ENCODE data around the gene PLB1. TPM values are rescaled to one million over a fixed set of nuclear protein-coding genes. Genes with fewer than 3 reads are reported as not detected.

The PLB1 gene
- polyA plus RNA-seq, 1 donor from 2014 or later: 2.8 TPM

- no peak for TF ChIP-seq CTCF (IDR thresholded peaks at IDR 0.05; ENCODE audit: poor library complexity, severe bottlenecking)
- no peak for TF ChIP-seq EZH2 (IDR thresholded peaks at IDR 0.05; ENCODE audit: borderline replicate concordance, insufficient read depth, low read length, poor library complexity, severe bottlenecking)
- no peak for TF ChIP-seq TAF1 (IDR thresholded peaks at IDR 0.05; ENCODE audit: low read depth)
- no peak for TF ChIP-seq EP300 (conservative IDR thresholded peaks at IDR 0.05; ENCODE audit: poor library complexity, severe bottlenecking)
- no peak for TF ChIP-seq MXI1 (conservative IDR thresholded peaks at IDR 0.05; ENCODE audit: poor library complexity, severe bottlenecking)
- no peak for TF ChIP-seq POLR2AphosphoS5 (IDR thresholded peaks at IDR 0.05)
- no peak for TF ChIP-seq SMC3 (conservative IDR thresholded peaks at IDR 0.05; ENCODE audit: poor library complexity)
- no peak for TF ChIP-seq RAD21 (conservative IDR thresholded peaks at IDR 0.05)
- TF ChIP-seq REST (IDR thresholded peaks at IDR 0.05; ENCODE audit: borderline replicate concordance): no peak
- H3K79me2 ChIP-seq (replicated peaks; ENCODE audit: insufficient read depth, low read length): no peaks in the 10 kb centered on the region
- H3K27ac ChIP-seq (ENCODE audit: low read length): no peak overlapping the region
These were observed 139.3 kb downstream of the PLB1 start for GRCh38 chr2:28635191-28635611.

GRCh38 chr2:28636491-28636890 lies 140.6 kb downstream of the PLB1 start:
- TF ChIP-seq TAF1 (IDR thresholded peaks at IDR 0.05; ENCODE audit: low read depth) (no peak), EP300 (conservative IDR thresholded peaks at IDR 0.05; ENCODE audit: poor library complexity, severe bottlenecking) (no peak), MXI1 (conservative IDR thresholded peaks at IDR 0.05; ENCODE audit: poor library complexity, severe bottlenecking) (no peak), REST (IDR thresholded peaks at IDR 0.05; ENCODE audit: borderline replicate concordance) (no peak), POLR2AphosphoS5 (IDR thresholded peaks at IDR 0.05) (no peak), CTCF (IDR thresholded peaks at IDR 0.05; ENCODE audit: poor library complexity, severe bottlenecking) (no peak), EZH2 (IDR thresholded peaks at IDR 0.05; ENCODE audit: borderline replicate concordance, insufficient read depth, low read length, poor library complexity, severe bottlenecking) (no peak), RAD21 (conservative IDR thresholded peaks at IDR 0.05) (no peak), SMC3 (conservative IDR thresholded peaks at IDR 0.05; ENCODE audit: poor library complexity) (no peak)
- no peak overlapping the region for H3K4me2 ChIP-seq (ENCODE audit: low read length)
- H3K9ac ChIP-seq (ENCODE audit: low read length): no peak overlapping the region
- no peaks in the 10 kb centered on the region for H4K20me1 ChIP-seq (ENCODE audit: insufficient read depth)
- H3K27ac ChIP-seq (ENCODE audit: low read length): no peak overlapping the region
- H2AFZ ChIP-seq (ENCODE audit: low read depth, low read length): no peak overlapping the region
- no peaks in the 10 kb centered on the region for H3K9me2 ChIP-seq (ENCODE audit: insufficient read depth, low read length)
- H3K9me3 ChIP-seq (ENCODE audit: low read length): no peaks in the 10 kb centered on the region
- H3K27me3 ChIP-seq (ENCODE audit: insufficient read depth, low read depth, low read length): no peaks in the 10 kb centered on the region
- H3F3A ChIP-seq (ENCODE audit: insufficient read depth, low read length, poor library complexity, severe bottlenecking): no peaks in the 10 kb centered on the region
- H3K4me3 ChIP-seq (ENCODE audit: low read length): no peak overlapping the region
- H3K36me3 ChIP-seq (ENCODE audit: insufficient read depth, low read length): no peaks in the 10 kb centered on the region
- no peaks in the 10 kb centered on the region for H3K79me2 ChIP-seq (replicated peaks; ENCODE audit: insufficient read depth, low read length)

More at GRCh38 chr2:28635191-28635611, 139.3 kb downstream of the PLB1 start:
- H4K20me1 ChIP-seq (ENCODE audit: insufficient read depth): no peaks in the 10 kb centered on the region
- H3K27me3 ChIP-seq (ENCODE audit: insufficient read depth, low read depth, low read length): no peaks in the 10 kb centered on the region
- no peak overlapping the region for H3K4me2 ChIP-seq (ENCODE audit: low read length)
- H3K9me3 ChIP-seq (ENCODE audit: low read length): no peaks in the 10 kb centered on the region
- H3F3A ChIP-seq (ENCODE audit: insufficient read depth, low read length, poor library complexity, severe bottlenecking): no peaks in the 10 kb centered on the region
- no peak overlapping the region for H3K4me3 ChIP-seq (ENCODE audit: low read length)
- no peak overlapping the region for H2AFZ ChIP-seq (ENCODE audit: low read depth, low read length)
- H3K36me3 ChIP-seq (ENCODE audit: insufficient read depth, low read length): no peaks in the 10 kb centered on the region
- no peak overlapping the region for H3K9ac ChIP-seq (ENCODE audit: low read length)
- no peaks in the 10 kb centered on the region for H3K9me2 ChIP-seq (ENCODE audit: insufficient read depth, low read length)

All from neural cell (in vitro differentiated cells).